H1 (cell line): ENCODE measurements around the gene ANAPC2.
A peak's percentile ranks its signal among the peaks of the same experiment; 100 is the strongest.

Source experiments
- ATF2 ChIP-seq: IDR thresholded peaks from 2 replicates; pipeline ENCODE4 v1.6.1; 2012; ENCODE audit warnings: low read length, inconsistent platforms
- ATF3 ChIP-seq: IDR thresholded peaks from 2 replicates; pipeline ENCODE4 v1.6.1; 2011; ENCODE audit warnings: low read depth, mild to moderate bottlenecking, low read length; ENCODE audit not compliant: insufficient read depth
- CBX5 ChIP-seq: fragments of 300-800, 300-1000 bp; sonication (generic); IDR thresholded peaks from 2 replicates; pipeline ENCODE4 v1.7.1; 2016; ENCODE audit warnings: antibody characterized with exemption, low read length, low read depth
- CEBPB ChIP-seq: IDR thresholded peaks from 2 replicates; pipeline ENCODE4 v1.6.1; 2012; ENCODE audit warnings: low read depth, low read length
- CTCF ChIP-seq, 3 experiments: IDR thresholded peaks; 1 replicate in 2 of 3; 2 replicates in 1 of 3; pipeline versions ENCODE4 v1.5.1 to v1.6.1; 2011; ENCODE audit warnings: low read length in 3 of 3, mild to moderate bottlenecking in 3 of 3, inconsistent platforms in 2 of 3, low read depth in 1 of 3, moderate library complexity in 1 of 3; ENCODE audit not compliant: insufficient read depth in 1 of 3; ENCODE audit errors: control extremely low read depth in 1 of 3
- EZH2 ChIP-seq: fragments of 200-600 bp; sonication (generic); IDR thresholded peaks from 2 replicates; pipeline ENCODE4 v1.7.1; 2012; ENCODE audit warnings: low read depth, mild to moderate bottlenecking, moderate library complexity, low read length, inconsistent platforms; ENCODE audit not compliant: severe bottlenecking
- GABPA ChIP-seq: IDR thresholded peaks from 2 replicates; pipeline ENCODE4 v1.6.1; 2011; ENCODE audit warnings: mild to moderate bottlenecking, low read length, moderate library complexity, borderline replicate concordance; ENCODE audit not compliant: insufficient read depth
- MAFK ChIP-seq: IDR thresholded peaks from 2 replicates; pipeline ENCODE4 v1.6.1; 2012; ENCODE audit warnings: low read depth, mild to moderate bottlenecking, improper control_type of control experiment, low read length
- MAX ChIP-seq: IDR thresholded peaks from 2 replicates; pipeline ENCODE4 v1.6.1; 2012; ENCODE audit warnings: inconsistent platforms
- POLR2A ChIP-seq, 2 experiments: IDR thresholded peaks; 1 replicate in 1 of 2; 2 replicates in 1 of 2; pipeline ENCODE4 v1.6.1; 2011; ENCODE audit warnings: low read depth in 2 of 2, low read length in 2 of 2, mild to moderate bottlenecking in 2 of 2; ENCODE audit errors: control extremely low read depth in 1 of 2
- POLR2AphosphoS5 ChIP-seq: IDR thresholded peaks from 2 replicates; pipeline ENCODE4 v1.6.1; 2011; ENCODE audit warnings: low read depth, low read length
- RAD21 ChIP-seq, 2 experiments: IDR thresholded peaks in 1 of 2; conservative IDR thresholded peaks in 1 of 2; 2 replicates each; pipeline ENCODE4 v1.6.1; 2011; ENCODE audit warnings: low read depth in 2 of 2, low read length in 2 of 2, improper control_type of control experiment in 1 of 2, inconsistent platforms in 1 of 2, mild to moderate bottlenecking in 1 of 2, moderate library complexity in 1 of 2
- SAP30 ChIP-seq: fragments of 300-600 bp; sonication (generic); IDR thresholded peaks from 2 replicates; pipeline ENCODE4 v1.7.1; 2012; ENCODE audit warnings: low read length, moderate library complexity, mild to moderate bottlenecking, inconsistent platforms; ENCODE audit not compliant: insufficient read depth, insufficient replicate concordance
- TAF1 ChIP-seq: IDR thresholded peaks from 2 replicates; pipeline ENCODE4 v1.6.1; 2011; ENCODE audit warnings: mild to moderate bottlenecking, low read depth, low read length

- no peak for TF ChIP-seq CBX5
- TF ChIP-seq RAD21 (IDR thresholded peaks at IDR 0.05 in 1 of 2, conservative IDR thresholded peaks at IDR 0.05 in 1 of 2; ENCODE audit: low read depth in 2 of 2, low read length in 2 of 2): no peak
- peak; percentile 34; the same call in 1 of the 2 replicates for TF ChIP-seq GABPA
- no peak for TF ChIP-seq CEBPB
- no peak for TF ChIP-seq CTCF (IDR thresholded peaks at IDR 0.05; ENCODE audit: control extremely low read depth in 1 of 3, insufficient read depth in 1 of 3, low read depth in 1 of 3, low read length in 3 of 3)
- TF ChIP-seq ATF3: no peak
- peak; percentile 58 for TF ChIP-seq MAX
- TF ChIP-seq SAP30: no peak
- TF ChIP-seq POLR2A (IDR thresholded peaks at IDR 0.05; ENCODE audit: control extremely low read depth in 1 of 2, low read depth in 2 of 2, low read length in 2 of 2): peak in 1 of 2 experiments; percentile 88; a peak in 2 of 3 replicates
- peak; percentile 99 for TF ChIP-seq TAF1
- peak; percentile 35 for TF ChIP-seq POLR2AphosphoS5
- TF ChIP-seq MAFK: no peak
- no peak for TF ChIP-seq EZH2
- TF ChIP-seq ATF2: no peak
Observed at GRCh38 chr9:137200311-137201204, 12.2 kb upstream of the ANAPC2 start, which contains the start of gene TPRN.
